HG03558 (cell line): ENCODE data around the gene TXNDC11.
A peak's percentile ranks its signal among the peaks of the same experiment; 100 is the strongest.

Source experiments
- ATAC-seq: cut with Tn5 transposase; IDR thresholded peaks from one replicate; pipeline ENCODE4 v1.9.1; 2021; ENCODE audit warnings: moderate number of reproducible peaks; ENCODE audit not compliant: unreplicated experiment; ENCODE audit errors: extremely low read depth

Gene TXNDC11

DNA sequence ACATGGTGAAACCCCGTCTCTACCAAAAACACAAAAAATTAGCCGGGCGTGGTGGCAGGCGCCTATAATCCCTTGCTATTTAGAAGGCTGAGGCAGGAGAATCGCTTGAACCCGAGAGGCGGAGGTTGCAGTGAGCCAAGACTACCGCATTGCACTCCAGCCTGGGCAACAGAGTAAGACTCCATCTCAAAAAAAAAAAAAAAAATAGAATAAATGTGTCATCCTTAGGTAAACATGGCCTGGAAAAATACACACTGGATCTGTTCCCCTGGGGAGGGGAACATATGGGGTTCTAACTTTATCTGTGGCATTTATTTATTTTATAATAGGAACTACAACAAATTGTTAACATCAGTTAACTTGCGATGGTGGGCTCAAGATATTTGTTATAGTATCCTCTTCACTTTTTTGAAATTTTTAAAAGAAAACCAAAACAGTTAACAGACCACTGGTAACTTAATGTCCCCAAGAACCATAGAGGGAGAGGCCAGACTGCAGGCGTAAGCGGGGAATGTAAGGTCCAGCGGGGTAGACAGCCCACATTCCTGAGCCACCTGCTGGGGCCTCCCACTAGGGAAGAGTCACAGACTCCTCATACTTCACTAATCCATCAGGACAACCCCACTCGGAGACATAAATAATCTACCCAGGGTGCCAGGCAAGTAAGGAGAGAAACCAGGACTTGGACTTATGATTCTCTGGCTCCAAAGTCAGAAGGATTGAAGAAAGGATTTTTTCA lies 12.5 kb upstream of the TXNDC11 start:
- no peak for ATAC-seq

DNA sequence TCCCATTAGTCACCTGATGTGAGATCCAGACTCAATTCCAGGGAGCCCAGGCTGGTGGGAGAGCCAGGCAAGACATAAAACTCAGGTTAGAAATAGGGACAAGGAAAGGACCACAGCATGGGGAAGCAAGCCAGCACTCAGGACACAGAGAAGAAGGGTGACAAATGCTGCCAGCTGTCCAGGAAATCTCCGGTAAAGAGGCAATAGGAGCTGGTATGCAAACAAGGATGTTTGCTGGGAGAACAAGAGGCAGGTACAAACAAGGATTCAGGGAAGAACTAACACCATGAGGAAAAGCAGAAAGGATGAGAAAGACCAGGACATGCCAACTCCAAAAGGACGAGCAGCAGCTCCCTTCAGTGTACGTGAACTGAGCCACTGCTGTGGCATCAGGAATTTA lies 10.2 kb upstream of the TXNDC11 start:
- ATAC-seq = no peak

DNA sequence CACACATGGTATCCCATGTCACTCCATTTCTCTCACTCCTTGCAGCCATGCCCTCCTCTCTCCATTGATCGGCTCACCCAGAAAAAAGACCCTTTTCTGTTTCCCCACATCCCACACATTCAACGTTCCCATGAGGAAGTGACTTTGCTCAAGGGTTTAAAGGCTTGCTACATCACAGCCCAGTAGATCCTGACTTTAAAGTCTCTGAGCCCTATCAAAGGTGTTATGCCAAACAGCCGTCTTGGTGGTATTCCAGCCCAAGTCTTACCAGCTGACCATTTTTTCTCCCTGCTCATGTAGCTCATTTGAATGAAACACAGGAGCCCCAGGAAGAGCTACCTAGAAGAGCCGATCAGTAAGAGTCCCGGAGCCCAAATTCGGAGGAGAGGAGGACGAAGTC lies 7.4 kb upstream of the TXNDC11 start:
- ATAC-seq = no peak

DNA sequence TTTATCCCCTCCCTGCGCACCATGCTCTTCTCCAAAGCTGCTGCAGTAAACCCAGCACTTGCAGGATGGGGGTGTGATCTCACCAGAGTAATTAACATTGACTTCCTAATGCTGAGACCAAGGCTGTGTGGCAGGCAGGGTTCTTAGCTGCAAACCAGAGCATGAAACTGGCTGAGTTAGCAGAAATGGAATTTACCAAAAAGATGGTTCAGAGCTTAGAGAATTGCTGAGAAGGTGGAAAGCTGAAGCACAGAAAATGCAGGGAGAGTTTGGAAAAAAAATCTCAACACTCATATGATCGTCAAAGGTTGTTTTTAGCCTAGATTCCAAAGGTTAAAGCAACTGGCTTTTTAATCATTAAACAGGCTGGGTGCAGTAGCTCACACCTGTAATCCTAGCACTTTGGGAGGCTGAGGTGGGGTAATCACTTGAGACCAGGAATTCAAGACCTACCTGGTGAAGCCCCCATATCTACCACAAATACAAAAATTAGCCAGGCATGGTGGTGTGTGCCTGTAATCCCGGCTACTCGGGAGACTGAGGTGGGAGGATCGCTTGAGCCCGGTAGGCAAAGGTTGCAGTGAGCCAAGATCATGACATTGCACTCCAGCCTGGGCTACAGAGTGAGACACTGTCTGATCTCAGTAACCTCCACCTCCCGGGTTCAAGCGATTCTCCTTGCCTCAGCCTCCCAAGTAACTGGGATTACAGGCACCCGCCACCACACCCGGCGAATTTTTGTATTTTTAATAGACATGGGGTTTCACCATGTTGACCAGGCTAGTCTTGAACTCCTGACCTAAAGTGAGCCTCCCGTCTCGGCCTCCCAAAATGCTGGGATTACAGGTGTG lies 6.0 kb upstream of the TXNDC11 start:
- no peak for ATAC-seq

DNA sequence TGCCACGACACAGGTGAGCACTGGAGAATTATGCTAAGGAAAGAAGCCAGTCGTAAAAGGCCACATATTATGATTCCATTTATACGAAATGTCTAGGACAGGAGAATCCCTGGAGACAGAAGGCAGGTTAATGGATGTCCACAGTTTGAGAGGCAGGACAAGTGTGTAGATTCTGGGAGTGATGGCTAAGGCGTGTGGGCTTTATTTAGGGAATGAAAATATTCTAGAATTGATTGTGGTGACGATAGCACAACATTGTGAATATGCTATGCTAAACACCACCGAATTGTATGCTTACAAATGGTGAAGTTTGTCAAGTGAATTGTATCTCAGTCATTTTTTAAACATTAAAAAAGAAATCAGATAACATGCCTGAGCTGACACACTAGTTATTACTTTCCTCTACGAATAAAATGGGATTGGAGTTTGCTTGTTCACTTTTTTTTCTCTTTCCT lies 5.3 kb upstream of the TXNDC11 start:
- ATAC-seq = no peak

DNA sequence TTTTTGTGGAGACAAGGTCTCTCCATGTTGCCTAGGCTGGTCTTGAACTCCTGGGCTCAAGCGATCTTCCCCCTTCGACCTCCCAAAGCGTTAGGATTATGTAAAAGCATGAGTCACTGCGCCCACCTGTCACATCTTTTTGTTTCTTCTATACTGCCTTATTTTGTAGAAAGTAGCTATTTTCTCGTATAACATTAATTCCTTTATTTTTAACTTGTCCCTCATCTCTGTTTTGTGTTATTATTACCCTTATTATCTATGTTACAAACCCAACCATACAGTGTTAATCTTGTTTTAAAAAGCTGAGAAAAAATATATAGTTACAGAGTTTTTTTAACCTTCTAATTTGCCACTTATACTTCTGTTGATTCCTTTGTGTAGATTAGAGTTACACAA lies 1.4 kb upstream of the TXNDC11 start:
- no peak for ATAC-seq

DNA sequence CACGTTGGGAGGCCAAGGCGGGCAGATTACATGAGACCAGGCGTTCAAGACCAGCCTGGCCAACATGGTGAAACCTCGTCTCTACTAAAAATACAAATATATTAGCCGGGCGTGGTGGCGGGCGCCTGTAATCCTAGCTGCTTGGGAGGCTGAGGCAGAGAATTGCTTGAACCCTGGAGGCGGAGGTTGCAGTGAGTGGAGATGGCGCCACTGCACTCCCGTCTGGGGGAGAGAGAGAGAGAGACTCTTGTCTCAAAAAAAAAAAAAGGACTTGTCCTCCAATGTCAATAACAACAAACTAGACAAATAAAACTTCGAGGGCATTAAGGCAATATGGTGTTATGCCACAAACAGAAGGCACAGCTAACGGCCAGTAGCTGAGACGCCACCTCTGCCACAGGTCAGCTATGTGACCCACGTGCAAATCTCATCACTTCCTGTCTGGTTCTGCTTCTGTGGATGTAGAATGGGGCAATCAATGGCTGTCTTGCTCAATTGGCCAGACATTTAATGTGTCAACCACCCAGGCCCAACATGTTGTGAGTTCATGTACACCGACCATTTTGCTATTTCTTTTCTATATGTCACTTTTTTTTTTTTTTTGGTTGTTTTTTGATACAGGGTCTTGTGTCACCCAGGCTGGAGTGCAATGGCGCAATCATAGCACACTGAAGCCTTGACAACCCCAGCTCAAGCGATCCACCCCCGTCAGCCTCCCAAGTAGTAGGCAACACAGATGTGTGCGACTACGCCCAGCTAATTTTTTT lies 834 bp upstream of the TXNDC11 start:
- no peak for ATAC-seq

DNA sequence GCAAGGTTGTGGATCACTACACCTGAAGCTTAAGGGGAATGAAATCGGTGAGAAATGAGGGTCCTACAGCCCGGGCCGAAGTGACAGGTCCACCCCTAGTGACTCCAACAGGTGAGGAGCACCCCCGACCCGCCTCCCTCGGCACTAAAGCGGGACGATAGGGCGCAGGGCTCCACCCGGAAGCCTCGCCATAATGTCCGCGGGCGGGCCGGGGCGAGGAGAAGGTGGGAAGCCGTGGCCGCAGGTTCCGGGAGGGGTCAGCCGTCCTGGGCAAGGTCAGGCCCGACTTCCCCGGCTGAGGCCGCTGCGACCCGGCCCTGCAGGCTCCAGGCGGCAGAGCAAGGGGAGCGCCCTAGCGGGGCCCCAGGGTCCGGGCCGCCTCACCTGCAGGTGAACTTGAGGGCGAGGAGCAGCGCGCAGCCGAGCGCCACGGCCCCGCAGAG lies 543 bp downstream of the TXNDC11 start:
- peak; percentile 0 for ATAC-seq

DNA sequence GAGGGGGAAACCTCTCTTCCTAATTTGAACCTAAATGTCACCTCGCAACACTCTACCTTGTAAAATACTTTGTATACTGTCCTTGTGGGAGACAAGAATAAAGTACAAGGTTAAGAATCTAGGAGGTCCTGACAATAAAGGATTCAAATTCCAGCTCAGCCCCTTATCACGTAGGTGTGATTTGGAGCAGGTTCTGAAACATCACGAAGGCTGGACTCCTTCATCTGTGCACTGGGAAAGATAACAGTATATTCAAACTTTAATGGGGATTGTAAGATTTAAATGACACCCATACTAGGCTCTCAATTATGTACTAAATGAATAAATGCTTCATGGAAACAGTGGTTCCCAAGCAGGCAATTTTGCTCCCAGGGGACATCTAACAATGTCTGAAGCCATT lies 2.1 kb downstream of the TXNDC11 start:
- ATAC-seq = no peak

DNA sequence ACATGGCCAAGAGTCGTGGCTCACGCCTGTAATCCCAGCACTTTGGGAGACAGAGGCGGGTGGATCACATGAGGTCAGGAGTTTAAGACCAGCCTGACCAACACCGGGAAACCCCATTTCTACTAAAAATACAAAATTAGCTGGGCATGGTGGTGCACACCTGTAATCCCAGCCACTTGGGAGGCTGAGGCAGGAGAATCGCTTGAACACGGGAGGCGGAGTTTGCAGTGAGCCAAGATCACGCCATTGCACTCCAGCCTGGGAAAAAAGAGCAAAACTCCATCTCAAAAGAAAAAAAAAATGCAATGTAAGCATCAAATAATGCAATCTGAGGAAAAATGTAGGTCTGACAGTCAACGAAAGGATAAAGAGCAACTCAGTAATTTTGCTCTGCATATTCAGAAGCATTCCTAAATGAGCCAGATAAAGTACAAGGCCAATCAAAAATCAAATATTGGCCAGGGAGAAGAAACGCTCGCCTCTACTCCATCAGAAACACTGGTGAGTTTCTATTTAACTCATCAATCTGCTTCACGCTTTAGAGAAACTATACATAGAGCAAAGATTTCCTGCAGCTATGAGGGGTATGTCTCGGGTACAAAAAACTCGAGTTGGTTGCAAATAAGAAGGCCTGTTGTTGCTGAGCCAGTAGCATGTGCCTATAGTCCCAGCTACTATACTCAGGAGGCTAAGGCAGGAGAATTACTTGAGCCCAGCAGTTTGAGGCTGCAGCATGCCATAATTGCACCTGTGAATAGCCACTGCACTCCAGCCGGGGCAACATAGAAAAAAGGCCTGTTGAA lies 3.7 kb downstream of the TXNDC11 start:
- no peak for ATAC-seq

DNA sequence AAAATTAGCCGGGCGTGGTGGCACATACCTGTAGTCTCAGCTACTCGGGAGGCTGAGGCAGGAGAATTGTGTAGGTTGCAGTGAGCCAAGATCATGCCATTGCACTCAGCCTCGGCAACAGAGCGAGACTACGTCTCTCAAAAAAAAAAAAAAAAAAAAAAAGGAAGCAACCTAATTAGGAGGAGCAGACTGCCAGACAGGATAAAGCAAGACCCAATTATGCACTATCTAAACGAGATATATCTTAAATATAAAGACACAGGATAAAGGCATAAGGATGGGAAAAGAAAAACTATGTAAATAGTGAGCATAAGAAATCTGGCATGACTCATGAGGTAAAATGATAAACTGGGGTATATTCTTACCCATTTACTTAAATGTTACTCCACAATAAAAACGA lies 4.9 kb downstream of the TXNDC11 start:
- no peak for ATAC-seq

DNA sequence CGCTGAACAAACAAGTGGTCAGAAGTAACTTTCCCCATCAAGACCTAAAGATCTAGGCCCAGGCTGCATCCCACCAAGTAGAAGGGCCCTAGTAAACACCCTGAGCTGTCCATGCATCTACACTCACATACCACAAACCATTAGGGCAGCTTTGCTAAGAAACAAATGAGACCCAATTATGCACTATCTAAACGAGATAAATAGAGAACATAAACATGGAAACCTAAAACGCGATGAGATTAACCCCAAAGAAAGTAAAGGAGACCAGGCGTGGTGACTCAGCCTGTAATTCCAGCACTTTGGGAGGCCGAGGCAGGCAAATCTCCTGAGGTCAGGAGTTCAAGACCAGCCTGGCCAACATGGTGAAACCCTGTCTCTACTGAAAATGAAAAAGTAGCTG lies 5.8 kb downstream of the TXNDC11 start:
- ATAC-seq = no peak

DNA sequence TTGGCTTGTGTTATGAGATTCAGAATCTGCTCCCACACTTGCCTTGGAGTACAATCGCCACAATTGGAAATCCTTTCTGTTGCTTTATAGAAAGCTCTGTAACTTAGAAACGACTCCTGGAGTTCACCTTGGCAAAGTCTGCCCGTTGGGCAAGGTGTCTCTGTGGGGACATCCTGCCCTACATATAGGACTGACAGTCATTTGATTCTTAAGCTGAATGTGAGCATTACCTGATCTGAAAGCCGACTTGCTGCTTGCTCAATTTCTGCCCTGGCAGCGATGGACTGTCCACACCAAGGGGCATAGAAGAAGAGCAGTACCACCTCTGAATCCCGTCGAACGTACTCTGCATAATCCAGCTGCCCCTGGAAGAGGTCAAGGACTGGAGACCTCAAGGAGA lies 6.9 kb downstream of the TXNDC11 start:
- ATAC-seq = no peak

DNA sequence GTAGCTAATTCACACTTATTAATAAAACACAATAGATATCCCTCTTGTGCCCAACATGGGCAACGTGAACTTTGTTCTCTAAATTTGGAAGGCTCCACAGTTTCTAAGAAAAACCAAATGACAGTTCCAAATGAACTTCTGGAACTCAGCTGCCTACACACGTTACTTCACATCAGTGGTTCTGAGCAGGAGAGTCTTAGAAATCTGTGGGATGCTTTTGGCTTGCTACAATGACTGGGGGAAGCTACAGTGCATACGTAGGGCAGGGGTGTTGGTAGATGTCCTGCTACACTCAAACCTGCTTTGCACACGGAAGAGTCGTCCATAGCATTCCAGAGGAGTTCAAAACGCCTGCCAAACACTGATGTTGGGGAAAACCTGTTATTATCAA lies 8.0 kb downstream of the TXNDC11 start:
- no peak for ATAC-seq

DNA sequence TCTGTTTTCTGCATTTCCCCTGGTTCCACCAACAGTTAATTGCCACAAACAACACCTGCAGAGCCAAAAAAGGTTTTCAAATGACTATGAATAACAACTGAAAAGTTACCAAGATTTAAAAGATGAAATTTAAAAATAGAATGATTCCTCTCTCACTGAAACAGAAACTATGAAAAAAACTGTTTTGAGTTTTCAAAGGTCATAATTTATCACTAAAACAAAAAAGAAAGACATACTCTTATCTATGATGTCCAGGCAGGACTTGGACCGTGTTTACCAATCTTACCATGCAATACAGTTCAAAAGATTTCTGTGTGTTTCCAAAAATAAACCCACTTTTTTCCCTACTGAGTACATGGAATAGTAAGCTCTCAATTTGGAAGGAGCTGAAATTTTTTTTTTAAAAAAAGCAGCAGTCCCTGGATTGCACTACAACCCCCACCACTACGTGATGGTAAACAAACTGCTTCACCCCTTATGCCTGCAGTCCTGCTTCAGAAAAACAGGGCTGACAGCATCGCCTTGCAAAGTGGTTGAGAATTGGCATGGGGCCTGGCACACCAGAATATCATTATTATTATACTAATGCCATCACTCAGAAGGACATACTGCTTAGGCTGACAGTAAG lies 8.5 kb downstream of the TXNDC11 start:
- no peak for ATAC-seq

DNA sequence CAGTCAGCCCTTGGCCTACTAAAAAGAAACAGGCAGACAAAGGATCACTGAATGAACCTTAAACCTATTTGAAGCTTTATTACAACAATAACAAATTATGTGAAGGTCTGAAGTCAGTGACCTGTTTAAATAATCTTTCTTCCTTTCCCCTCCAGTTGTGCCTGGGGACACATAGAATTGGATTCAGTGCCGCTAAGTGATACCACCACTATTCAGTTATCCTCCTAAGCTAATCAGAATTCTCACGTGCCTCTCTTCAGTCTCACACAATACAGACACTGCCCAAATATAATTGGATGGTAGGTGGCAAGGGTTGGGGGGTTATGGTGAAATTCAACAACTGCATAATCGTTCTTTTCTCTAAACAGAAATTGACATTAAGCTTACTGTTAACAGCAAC lies 11.4 kb downstream of the TXNDC11 start:
- ATAC-seq = no peak

DNA sequence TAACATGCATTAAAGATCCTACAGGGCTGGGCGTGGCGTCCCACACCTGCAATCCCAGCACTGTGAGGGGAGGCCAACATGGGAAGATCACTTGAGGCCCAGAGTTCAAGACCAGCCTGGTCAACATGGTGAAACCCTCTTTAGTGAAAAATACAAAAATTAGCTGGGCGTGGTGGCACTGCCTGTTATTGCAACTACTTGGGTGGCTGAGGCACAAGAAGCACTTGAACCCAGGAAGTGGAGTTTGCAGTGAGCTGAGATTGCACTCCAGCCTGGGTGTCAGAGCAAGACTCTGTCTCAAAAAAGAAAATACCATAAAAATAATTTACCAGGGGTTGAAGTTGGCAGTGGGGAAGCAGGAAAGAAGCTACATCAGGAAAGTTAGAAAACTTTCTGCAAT lies 12.9 kb downstream of the TXNDC11 start:
- no peak for ATAC-seq

DNA sequence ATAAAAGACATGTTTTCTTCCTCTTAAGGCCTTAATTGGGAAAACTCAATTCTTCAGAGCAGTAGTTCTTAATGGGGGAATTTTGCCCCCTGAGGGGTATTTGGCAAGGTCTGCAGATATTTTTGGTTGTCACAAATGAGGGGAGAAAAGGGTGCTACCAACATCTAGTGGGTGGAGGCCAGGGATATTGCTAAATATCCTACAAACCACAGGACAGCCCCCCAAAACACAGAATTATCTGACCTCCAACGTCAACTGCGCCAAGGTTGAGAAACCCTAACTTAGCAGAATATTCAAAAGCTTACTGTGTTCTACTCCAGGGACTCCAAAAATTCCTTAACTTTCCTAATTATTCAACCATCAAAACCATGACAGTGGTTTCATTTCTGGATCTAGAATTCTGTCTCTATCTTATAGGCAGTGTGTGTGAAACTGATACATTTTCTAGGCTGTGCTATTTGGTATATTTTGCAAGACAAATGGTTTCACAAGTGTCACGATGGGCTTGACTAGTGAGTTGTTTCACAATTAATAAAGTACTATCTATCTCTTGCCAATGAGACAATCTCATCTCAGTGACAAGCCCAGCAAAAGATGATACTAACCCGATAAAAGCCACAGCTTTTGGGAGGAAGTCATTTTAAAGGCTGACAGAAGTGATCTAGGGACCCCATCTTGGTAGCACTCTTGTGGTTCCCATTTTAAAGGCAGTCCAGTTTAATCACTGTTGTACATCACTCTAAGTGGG lies 14.7 kb downstream of the TXNDC11 start:
- ATAC-seq = no peak

DNA sequence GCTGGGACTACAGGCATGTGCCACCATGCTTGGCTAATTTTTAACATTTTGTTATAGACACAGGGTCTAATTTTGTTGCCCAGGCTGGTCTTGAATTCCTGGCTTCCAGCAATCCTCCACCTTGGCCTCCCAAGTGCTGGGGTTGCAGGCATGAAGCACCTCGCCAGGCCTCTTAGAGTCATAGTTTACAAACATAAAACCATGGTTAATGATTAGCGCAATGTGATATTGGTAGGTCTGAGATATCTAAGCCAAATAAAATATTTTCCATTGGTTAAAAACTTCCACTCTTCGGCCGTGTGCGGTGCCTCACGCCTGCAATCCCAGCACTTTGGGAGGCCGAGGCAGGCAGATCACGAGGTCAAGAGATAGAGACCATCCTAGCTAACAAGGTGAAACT lies 16.6 kb downstream of the TXNDC11 start:
- ATAC-seq = no peak
